Stomach (tissue), 9 donors: Measurements from ENCODE around the gene PIEZO2. TPM values are rescaled to one million over a fixed set of nuclear protein-coding genes. Genes with fewer than 3 reads are reported as not detected.

Experiments used
- DNase-seq, 2 donors: peaks; one replicate each; pipeline versions ENCODE4 v3.0.0 to v3.0.0-alpha.2; 2013 to 2019
- H3K27ac ChIP-seq, 5 donors: fragments of 200-600 bp in 4 of 5; sonication (generic) in 4 of 5; one replicate each; pipeline ENCODE4 v1.5.1; 2013 to 2019; ENCODE audit warnings: mild to moderate bottlenecking in 1 of 5, moderate library complexity in 1 of 5
- H3K27me3 ChIP-seq, 3 donors: fragments of 200-600 bp; sonication (generic); one replicate each; pipeline ENCODE4 v1.5.1; 2017 to 2019; ENCODE audit warnings: mixed run types in 1 of 3
- H3K36me3 ChIP-seq, 4 donors: fragments of 200-600 bp; sonication (generic); 1 replicate in 3 of 4; 2 replicates in 1 of 4; pipeline ENCODE4 v1.5.1; 2016 to 2019
- H3K4me1 ChIP-seq, 4 donors: fragments of 200-600 bp; sonication (generic); one replicate each; pipeline ENCODE4 v1.5.1; 2016 to 2019
- H3K4me3 ChIP-seq, 4 donors: fragments of 200-600 bp; sonication (generic) in 3 of 4; one replicate each; pipeline ENCODE4 v1.5.1; 2016 to 2019; ENCODE audit warnings: mild to moderate bottlenecking in 1 of 4
- H3K9me3 ChIP-seq, 4 donors: fragments of 200-600 bp; sonication (generic); one replicate each; pipeline ENCODE4 v1.5.1; 2016 to 2019
- EP300 ChIP-seq: sonication (generic); formaldehyde crosslinking; IDR thresholded peaks from one replicate; pipeline ENCODE4 v1.6.1; 2017; ENCODE audit warnings: antibody characterized with exemption
- POLR2A ChIP-seq, 4 donors: fragments of 450-650 bp; IDR thresholded peaks; one replicate each; pipeline ENCODE4 v1.6.1; 2016; ENCODE audit warnings: antibody characterized with exemption in 4 of 4, control low read depth in 2 of 4, mild to moderate bottlenecking in 1 of 4, moderate library complexity in 1 of 4
- POLR2AphosphoS5 ChIP-seq, 3 donors: sonication (generic); formaldehyde crosslinking; IDR thresholded peaks; one replicate each; pipeline ENCODE4 v1.6.1; 2016; ENCODE audit warnings: antibody characterized with exemption in 3 of 3
- WGBS, 5 donors: extraction: QIAGEN DNeasy Blood & Tissue Kit in 3 of 5; methylation state at CpG; one replicate each; pipeline versions ENCODE4 v1.1.5 to v1.1.7; 2013 to 2018; 5-methylcytosine and 5-hydroxymethylcytosine counted together
- intact Hi-C: fragments of 100-400 bp; cut with DNase I; formaldehyde crosslinking; loops from one replicate; pipeline ENCODE4 v1.15.1; 2023; ENCODE audit warnings: low total_unique reads
- polyA plus RNA-seq, 3 donors: library from polyadenylated mRNA; stranded (reverse); fragments of 200-250 nt; gene quantifications; one replicate each; pipeline ENCODE4 v1.2.3, GENCODE V29; 2013
- total RNA-seq, 5 donors: library from RNA; depleted of rRNA; stranded (reverse); fragments of >200 nt; gene quantifications; one replicate each; pipeline versions ENCODE4 v1.1.0 to v1.2.3, GENCODE V29; 2014 to 2016
- TF ChIP-seq, protein P1 (sequence below), 7 experiments: fragments of 450-650 bp in 4 of 7; fragments of 200-600 bp in 3 of 7; sonication (generic) in 3 of 7; IDR thresholded peaks; one replicate each; pipeline ENCODE4 v1.5.1; 2016 to 2019; ENCODE audit warnings: antibody characterized with exemption in 7 of 7, control low read depth in 2 of 7, mild to moderate bottlenecking in 1 of 7
- donor health status: healthy with polysubstance abuse.
- donor health status: Bipolar disorder and iron deficiency.
- donor health status: healthy.

PIEZO2 gene
- total and polyA plus RNA-seq, 8 donors: 0.30 to 45.3 (median 2.5) TPM

GRCh38 chr18:10682368-10682714, 467.0 kb downstream of the PIEZO2 start:
- intact Hi-C loops: no loop called here
- TF ChIP-seq EP300 (no peak), POLR2AphosphoS5 (IDR thresholded peaks at IDR 0.05) (no peak), POLR2A (IDR thresholded peaks at IDR 0.05) (no peak)
- TF ChIP-seq, protein P1, sequence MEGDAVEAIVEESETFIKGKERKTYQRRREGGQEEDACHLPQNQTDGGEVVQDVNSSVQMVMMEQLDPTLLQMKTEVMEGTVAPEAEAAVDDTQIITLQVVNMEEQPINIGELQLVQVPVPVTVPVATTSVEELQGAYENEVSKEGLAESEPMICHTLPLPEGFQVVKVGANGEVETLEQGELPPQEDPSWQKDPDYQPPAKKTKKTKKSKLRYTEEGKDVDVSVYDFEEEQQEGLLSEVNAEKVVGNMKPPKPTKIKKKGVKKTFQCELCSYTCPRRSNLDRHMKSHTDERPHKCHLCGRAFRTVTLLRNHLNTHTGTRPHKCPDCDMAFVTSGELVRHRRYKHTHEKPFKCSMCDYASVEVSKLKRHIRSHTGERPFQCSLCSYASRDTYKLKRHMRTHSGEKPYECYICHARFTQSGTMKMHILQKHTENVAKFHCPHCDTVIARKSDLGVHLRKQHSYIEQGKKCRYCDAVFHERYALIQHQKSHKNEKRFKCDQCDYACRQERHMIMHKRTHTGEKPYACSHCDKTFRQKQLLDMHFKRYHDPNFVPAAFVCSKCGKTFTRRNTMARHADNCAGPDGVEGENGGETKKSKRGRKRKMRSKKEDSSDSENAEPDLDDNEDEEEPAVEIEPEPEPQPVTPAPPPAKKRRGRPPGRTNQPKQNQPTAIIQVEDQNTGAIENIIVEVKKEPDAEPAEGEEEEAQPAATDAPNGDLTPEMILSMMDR (IDR thresholded peaks at IDR 0.05): no peak
- DNase-seq: no peak
- Histone ChIP-seq H3K27me3 (no peaks in the 10 kb centered on the region), H3K9me3 (no peaks in the 10 kb centered on the region), H3K4me3 (no peak overlapping the region), H3K4me1 (no peaks in the 10 kb centered on the region), H3K27ac (no peak overlapping the region), H3K36me3 (no peaks in the 10 kb centered on the region)
- WGBS, 5 donors: 84 to 93% (median 88%) methylated on average over 7 of the region's 7 CpGs

GRCh38 chr18:10681581-10682367, 467.6 kb downstream of the PIEZO2 start:
- TF ChIP-seq POLR2A (IDR thresholded peaks at IDR 0.05) (no peak), POLR2AphosphoS5 (IDR thresholded peaks at IDR 0.05) (no peak), EP300 (no peak)
- TF ChIP-seq, protein P1 (IDR thresholded peaks at IDR 0.05): no peak
- no peaks in the 10 kb centered on the region for H3K9me3 ChIP-seq
- intact Hi-C loops: no loop called here
- DNase-seq: no peak
- no peak overlapping the region for H3K27ac ChIP-seq
- no peaks in the 10 kb centered on the region for H3K36me3 ChIP-seq
- H3K4me3 ChIP-seq: no peak overlapping the region
- no peaks in the 10 kb centered on the region for H3K4me1 ChIP-seq
- WGBS, 5 donors: 64 to 79% (median 76%) methylated on average over 12 of the region's 12 CpGs
- H3K27me3 ChIP-seq: no peaks in the 10 kb centered on the region

DNA sequence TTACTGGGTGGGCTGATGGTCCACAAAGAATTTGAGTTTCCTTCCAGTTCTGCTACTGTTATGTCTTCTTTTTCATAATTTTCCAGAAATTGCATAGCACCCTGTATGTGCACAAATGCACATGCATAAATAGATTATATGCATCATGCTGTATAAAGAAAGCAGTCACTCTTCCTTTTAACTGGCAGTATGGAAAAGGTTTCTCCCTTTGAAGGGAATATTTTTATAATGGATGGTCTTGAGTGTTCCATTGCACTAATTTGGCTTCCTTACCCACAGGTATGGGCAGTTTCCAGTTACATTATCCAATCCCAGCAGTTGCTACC, 469.1 kb downstream of the PIEZO2 start:
- no peak overlapping the region for H3K4me3 ChIP-seq
- no peaks in the 10 kb centered on the region for H3K27me3 ChIP-seq
- no peaks in the 10 kb centered on the region for H3K9me3 ChIP-seq
- no peaks in the 10 kb centered on the region for H3K36me3 ChIP-seq
- H3K27ac ChIP-seq: no peak overlapping the region
- TF ChIP-seq, protein P1 (IDR thresholded peaks at IDR 0.05): no peak
- TF ChIP-seq POLR2AphosphoS5 (IDR thresholded peaks at IDR 0.05): no peak
- no peak for TF ChIP-seq POLR2A (IDR thresholded peaks at IDR 0.05)
- TF ChIP-seq EP300: no peak
- no peaks in the 10 kb centered on the region for H3K4me1 ChIP-seq
- intact Hi-C loops: no loop called here
- DNase-seq: no peak

GRCh38 chr18:10679557-10680270, 469.7 kb downstream of the PIEZO2 start:
- no peak for TF ChIP-seq EP300

DNA sequence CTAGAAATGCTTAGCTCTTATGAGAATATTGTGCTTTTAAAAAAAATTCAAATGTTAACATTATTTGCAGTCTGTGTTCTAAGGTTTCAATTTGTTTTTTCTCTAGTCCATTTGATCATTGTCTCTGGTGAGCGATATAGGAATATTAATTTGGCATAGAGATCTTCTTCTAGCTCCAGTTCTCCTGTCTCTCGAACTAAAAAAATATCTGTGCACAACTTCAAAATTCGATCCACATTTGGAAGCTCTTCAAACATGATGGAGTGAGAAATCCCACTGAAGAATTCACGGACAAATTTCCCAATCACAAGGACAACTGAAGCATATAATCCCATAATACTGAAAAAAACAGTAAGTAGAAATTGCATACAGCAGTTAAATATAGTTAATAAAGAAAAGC, 477.9 kb downstream of the PIEZO2 start:
- Histone ChIP-seq H3K27me3 (no peaks in the 10 kb centered on the region), H3K4me1 (no peaks in the 10 kb centered on the region), H3K27ac (no peak overlapping the region), H3K9me3 (no peaks in the 10 kb centered on the region), H3K4me3 (no peak overlapping the region), H3K36me3 (no peaks in the 10 kb centered on the region)
- WGBS, 5 donors: 64 to 75% (median 72%) methylated on average over 4 of the region's 4 CpGs
- intact Hi-C loops: no loop called here
- no peak for DNase-seq
- TF ChIP-seq POLR2A (IDR thresholded peaks at IDR 0.05) (no peak), POLR2AphosphoS5 (IDR thresholded peaks at IDR 0.05) (no peak), EP300 (no peak)
- TF ChIP-seq, protein P1 (IDR thresholded peaks at IDR 0.05): no peak

More at GRCh38 chr18:10679557-10680270, 469.7 kb downstream of the PIEZO2 start:
- H3K27ac ChIP-seq: no peak overlapping the region
- intact Hi-C loops: no loop called here
- H3K4me3 ChIP-seq: no peak overlapping the region
- 65 to 78% (median 70%) methylated on average over 3 of the region's 3 CpGs for WGBS, 5 donors
- no peak for DNase-seq
- no peaks in the 10 kb centered on the region for H3K9me3 ChIP-seq
- no peaks in the 10 kb centered on the region for H3K27me3 ChIP-seq
- H3K36me3 ChIP-seq: no peaks in the 10 kb centered on the region
- no peaks in the 10 kb centered on the region for H3K4me1 ChIP-seq
